Measurements from ENCODE around the gene VWA3B.
A peak's percentile ranks its signal among the peaks of the same experiment; 100 is the strongest.
"Not testable (repeated sequence)": the region's sequence is repeated elsewhere in the genome, so short reads cannot be mapped to it uniquely, and the experiment has no call there.

The VWA3B gene

DNA sequence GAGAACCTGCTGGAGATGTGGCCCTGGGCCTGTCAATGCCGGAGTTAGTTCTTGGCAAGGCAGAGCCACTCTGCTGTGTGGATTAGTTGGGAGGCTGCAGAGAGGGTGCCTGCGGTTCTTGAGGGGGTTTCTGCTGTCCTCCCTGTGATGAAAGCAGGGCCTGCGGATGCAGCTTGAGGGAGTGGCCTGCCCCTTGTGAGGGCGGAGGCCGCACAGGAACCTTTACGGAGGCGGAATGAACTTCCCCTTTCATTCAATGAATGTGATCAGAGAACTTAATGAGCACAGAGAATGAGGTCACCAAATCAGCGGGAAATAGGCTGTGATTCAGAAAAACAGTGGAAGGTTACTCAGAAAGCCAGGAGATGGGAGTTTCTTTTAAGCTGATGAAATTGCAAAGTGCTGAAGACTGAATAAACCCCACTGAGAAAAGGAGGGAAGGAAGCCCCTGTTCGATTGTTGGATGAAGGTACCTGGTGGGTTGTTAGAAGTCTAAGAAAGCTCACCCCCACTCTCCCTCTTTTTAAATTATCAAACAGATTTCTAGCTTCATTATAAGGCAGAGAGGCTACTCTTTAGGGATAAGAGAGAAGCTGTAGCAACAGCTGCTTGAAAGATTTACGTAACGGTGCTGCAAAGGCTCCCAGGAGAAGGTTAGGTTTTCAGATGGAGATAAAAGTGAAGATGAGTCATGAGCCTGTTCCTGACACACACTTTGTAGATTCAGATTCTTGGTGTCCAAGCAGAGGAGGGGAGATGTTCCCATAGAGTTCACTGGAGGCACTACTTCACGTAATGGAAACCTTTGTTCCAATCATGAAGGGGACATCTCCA is 47.4 kb downstream of the VWA3B start:
- DNase-seq, result peak; percentile 84

DNA sequence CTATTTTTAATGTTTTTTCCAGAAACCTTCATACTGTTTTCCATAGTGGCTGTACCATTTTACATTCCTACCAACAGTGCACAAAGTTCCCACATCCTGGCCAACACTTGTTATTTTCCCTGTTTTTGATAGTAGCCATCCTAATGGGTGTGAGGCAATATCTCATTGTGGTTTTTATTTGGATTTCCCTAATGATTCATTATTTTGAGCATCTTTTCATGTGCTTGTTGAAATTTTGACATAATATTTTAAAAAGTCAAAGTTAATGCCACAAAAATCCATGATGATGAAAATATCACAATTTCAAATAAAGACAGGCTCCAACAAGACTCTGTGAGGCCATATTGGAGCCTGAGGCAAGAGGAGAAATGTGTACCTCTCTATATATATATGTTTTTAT is 50.2 kb downstream of the VWA3B start:
- no peak for DNase-seq

DNA sequence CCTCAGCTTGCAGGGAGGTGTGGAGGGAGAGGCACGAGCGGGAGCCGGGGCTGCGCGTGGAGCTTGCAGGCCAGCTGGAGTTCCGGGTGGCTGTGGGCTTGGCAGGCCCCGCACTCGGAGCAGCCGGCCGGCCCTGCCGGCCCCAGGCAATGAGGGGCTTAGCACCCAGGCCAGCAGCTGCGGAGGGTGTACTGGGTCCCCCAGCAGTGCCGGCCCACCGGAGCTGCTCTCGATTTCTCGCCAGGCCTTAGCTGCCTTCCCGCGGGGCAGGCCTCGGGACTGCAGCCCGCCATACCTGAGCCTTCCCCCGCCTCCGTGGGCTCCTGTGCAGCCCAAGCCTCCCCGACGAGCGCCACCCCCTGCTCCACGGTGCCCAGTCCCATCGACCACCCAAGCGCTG is 52.0 kb downstream of the VWA3B start:
- DNase-seq, result not testable (repeated sequence)

DNA sequence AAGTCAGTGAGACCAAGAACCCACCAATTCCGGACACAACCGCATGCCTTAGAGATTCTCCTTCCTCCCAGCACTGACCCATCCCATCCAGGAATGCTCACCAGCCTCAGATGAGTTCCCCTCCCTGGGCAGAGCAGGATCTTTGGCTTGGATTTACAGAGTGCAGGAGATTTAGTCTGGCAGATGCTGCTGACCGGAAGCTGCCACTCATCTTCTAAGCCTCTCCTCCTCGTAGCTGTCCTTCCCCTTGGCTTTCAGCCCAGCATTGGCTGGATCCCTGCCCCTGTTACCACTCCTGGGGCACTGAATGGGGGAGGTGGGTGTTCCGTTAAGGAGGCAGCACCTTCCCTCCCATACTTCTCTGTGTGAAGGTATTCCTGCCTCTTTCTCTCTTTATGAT is 53.2 kb downstream of the VWA3B start:
- no peak for DNase-seq

DNA sequence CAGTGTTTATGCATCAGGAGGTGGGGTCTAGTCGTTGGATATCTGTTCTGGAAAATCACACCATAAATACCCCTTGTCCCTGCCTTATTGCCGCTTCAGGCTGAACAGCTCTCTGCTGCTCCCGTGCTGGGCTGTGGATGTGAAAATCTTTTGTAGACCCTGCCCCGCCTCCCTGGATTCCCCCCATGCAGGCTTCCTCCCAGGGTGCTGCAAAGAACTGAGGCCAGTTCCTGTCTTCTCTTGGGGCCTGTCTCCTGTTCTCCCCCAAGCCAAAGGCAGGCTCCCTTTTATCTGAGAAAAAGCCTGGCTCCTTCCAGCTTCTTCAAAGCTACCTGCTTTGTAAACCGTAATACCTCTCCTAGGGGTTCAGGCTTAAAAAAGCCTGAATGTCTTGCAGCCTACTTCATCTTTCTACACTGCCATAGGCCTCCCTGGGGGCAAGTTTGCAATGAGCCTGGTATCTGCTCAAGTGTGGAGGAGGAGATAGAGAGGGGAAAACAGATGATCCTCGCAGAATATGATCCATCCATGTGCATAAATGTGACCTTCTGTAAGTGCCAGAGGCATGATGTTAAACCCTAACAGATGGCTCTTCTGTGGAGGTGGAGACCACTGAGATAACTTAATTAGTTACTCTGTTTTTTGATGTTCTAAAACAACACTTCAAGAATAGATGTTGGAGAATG is 55.3 kb downstream of the VWA3B start:
- DNase-seq, result no peak

DNA sequence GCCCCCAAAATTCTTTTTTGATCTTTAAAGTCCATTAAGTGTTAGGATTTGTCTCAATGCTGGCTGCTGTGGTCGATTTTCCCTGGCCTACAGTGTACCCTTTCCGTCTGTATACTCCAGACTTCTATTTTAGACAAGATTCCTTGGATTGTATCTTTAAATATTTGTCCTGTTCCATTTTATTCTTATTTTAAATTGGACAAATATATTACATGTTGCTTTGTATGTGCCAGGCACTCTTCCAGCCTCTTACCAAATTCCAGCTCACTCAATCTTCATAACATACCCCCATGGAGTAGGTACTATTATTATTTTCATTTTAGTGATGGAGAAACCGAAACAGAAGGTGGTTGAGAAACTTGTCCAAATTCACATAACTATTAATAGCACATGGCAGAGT is 58.1 kb downstream of the VWA3B start:
- DNase-seq, result no peak

DNA sequence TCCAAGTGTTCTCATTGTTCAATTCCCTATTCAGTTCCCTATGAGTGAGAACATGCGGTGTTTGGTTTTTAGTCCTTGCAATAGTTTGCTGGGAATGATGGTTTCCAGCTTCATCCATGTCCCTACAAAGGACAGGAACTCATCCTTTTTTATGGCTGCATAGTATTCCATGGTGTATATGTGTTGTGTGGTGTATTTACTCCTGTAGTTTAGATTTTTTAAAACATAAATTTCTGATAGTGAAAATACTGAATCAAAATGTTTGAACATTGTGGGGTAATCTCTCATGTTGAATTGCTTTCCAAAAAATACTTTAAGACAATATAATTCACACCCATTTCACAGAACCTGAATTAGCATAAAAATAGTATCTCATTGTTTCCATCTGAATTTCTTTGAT is 60.9 kb downstream of the VWA3B start:
- DNase-seq, result not testable (repeated sequence)

DNA sequence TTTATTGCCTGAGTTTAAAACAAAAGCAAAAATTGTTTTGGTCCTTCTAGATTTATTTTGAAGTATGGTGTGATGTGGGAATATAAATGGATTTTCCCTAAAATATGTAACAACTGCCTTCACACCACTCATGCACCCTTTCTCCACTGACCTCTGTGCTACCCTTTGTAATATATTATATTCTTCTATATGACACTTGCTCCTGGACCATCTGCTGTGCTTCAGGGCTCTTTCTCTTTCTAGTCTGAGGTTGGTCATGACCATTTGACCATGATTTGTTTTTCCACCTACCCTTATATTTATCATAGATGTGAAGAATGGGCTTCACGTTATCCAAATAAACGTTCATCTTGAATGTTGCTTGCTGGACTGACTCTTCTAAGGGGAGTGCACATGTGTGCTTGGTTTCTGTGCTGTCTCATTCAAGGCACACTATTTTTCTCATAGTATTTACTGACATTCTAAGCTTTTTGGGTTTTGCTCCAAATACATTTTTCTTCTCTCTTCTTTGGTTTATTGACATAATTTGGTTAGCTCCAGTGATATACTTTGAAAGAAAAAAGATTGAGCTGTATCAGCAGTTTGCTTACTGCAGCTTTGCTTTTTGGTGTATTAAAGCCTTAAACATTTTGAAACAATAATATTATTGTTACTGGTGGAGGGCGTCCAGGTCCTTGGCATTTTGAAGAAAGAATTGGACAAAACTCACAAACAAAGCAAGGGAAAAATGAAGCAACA is 61.8 kb downstream of the VWA3B start:
- no peak for DNase-seq

DNA sequence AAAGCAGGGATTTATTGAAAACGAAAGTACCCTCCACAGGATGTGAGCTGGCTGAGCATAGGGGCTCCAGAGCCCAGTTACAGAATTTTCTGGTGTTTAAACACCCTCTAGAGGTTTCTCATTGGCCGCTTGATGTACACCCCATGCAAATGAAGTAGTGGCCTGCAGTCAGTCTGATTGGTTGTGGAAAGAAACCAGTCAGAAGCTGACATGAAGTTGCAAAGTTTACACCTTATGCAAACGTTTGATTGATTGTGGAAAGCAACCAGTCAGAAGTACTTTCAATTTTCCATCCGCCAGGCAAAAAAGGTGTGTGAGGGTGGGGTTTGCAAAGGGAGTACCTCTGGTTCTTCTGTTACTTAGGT is 62.3 kb downstream of the VWA3B start:
- DNase-seq, result no peak

DNA sequence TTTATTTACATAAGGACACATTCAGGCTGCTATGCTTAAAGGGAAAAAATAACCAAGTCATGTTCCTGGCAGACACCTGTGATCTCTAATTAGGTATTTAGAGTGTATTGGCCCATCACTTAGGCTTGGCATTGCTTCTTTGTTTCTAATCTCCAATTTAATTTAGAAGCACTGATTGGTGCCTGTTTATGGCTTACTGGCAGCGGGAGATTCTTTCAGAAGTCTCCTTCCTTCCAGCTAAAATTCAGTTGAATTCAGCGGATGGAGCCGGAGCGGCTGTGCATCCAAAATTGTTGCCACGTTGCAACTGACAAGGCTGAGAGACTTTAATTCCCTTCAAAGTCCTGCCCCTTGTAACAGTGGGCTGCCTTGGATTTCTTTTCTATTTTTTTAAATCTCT is 66.5 kb downstream of the VWA3B start:
- DNase-seq, result no peak

DNA sequence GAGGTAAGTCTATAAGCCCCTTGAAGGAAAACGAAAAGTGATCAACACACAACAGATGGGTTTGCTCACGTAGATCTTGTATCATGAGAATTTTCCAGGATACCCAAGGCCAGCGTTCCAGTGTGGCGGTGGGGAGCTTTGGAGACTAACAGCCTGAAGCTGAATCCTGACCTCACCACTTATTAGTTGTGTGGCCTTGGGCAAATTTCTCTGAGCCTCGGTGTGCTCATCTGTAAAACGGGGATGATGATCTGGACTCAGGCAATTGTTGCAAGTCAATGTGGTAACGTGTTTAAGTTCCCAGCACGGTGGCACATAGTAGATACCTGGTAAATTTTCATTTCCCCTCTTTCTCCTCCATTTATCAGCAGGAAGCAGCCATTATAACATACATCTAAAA is 68.3 kb downstream of the VWA3B start:
- no peak for DNase-seq

DNA sequence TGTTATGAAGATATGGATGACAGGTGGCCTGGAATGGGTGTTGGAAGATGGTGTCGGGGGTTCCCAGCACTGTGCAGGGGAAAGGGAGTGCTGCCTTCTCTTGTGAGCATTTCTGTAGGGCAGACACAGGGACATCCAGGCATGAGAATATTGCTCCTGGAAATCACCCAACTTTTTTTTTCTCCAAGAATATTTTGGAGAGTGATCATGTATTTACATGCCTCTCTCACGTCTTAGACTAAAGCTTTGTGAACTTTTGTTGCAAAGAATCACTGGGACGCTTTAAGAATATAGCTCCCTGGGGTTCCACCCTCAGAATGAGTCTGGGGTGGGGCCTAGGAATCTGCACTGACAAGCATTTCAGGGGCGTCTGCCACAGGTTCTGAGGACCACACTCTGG is 68.7 kb downstream of the VWA3B start:
- no peak for DNase-seq

DNA sequence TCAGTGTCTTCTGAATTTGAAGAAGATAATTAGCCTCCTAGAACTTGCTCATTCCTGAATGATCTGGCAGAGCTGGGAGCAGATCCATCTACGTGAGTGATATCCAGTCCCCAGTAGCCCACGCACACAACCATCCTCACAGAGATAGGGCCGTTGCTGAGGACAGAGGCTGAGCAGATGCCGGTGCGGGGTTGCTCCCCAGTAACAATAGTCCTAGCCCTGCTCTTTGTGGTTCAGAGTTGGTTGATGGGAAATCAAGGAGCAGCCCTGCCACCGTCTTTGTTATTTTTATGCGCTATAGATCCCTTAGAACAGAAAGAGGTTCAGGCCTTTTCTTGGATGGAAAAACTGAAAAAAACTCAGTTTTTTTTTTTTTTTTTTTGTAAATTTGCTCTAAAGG is 69.3 kb downstream of the VWA3B start:
- DNase-seq, result no peak

DNA sequence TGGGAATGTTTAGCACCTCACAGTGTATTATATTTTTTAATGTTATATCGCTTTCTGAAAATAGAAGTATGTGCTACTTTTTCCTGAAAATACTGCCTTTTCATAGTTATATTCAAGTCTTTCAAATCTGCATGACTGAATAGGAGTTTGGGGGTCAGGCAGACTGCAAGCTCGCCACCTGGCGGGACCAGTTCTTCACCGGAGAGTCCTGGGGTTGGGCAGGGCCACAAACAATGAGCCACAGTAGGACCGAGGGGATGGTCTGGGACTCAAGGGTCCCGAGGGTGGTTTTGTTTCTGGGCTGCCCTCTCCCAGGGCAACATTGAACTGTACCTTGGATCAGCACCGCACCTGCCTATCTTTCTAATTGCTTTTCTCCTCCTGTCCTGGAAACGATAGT is 70.6 kb downstream of the VWA3B start:
- DNase-seq, result no peak

DNA sequence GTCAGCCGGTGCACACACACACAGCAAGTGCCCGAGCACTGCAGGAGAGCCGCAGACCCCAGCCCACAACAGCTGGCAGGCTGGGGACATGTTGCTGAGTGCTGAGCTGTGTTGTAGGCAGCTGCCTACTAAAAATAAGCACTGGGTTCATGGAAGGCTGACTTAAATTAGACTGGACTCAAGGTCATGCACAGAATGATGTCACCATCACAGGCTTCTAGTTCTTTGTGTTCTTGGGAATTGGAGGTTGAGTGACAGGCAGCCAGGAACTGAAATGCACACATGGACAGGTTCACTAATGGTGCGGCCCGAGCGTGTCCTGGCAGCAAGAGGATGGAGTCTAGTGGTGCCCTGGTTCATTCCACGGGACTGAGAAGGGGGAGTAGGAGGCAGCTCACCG is 71.3 kb downstream of the VWA3B start:
- DNase-seq, result no peak

DNA sequence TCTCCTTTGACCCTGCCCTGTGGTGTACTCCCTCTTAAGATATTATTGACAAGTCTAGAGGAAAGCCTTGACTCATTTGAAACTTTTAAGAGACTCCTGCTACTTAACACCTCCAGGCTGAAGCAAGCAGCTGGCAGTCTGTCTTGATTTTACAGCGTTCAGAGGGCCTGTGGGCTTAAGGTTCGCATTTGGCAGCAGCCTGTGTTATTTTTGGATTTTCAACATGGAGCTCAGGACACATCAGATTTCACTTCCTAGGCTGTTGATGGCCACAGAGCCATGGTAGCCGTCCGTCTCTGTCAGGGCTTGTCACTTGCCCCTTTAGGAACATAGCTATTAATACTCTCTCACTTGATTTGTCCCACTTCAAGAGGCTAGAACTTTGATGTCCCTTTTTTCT is 73.6 kb downstream of the VWA3B start:
- no peak for DNase-seq

DNA sequence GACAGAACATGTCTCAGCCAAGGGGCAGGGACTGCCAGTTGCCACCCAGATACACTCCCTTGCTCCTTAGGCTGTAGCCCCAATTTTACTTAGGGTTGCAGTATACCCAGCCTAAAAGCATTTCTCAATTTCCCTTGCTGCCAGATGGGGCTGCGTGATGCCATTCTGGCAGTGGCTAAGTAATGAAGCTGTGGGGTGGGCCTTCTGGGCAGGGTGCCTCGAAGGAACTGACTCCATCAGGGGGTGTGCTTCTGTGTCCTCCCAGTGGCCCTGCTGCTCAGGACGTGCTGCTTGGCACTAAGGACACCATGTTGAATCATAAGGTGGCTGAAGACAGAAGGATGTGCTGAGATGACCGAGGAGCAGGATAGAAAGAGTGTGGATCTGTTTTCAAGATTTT is 74.2 kb downstream of the VWA3B start:
- DNase-seq, result no peak

DNA sequence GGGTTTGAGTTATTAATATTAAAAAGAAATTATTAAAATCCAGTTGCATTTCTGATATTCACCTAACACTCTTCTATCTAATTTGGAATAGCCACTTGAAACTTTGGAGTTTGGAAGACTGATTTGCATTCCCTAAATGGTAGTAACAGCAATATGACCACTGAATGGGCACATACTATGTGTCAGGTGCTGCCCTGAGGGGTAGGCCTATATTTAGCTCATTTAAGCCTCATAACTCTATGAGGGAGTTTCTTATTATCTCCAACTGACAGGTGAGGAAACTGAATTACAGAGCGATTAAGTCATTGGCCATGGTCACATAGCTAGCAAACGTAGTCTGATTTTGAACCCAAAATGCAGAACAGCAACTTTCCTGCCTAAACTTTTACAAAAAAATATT is 77.3 kb downstream of the VWA3B start:
- no peak for DNase-seq

DNA sequence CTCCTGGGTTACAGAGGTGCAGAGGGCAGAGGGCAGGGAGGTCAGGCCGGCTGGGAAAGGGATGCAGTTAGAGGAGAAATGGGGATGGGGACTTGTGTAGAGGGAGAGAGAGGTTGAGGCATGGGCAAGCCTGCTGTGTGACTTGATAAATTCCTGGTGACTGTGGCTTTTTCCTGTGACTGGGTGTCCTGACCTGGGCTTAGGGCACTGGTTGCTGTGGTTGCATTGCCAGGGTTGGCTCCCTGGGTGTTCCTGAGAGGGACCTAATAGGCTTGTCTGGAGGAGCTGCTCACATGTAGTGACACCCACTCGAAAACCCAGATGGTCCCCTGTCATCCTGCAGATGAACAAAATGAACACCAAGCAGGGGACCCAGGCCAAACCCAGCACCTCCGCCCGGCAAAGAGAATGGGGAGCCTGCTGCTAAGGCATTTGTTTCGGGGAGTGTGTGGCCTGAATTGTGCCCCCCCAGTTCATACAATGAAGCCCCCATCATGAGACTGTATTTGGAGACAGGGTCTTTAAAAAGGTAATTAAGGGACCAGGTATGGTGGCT is 78.6 kb downstream of the VWA3B start:
- DNase-seq, result no peak

DNA sequence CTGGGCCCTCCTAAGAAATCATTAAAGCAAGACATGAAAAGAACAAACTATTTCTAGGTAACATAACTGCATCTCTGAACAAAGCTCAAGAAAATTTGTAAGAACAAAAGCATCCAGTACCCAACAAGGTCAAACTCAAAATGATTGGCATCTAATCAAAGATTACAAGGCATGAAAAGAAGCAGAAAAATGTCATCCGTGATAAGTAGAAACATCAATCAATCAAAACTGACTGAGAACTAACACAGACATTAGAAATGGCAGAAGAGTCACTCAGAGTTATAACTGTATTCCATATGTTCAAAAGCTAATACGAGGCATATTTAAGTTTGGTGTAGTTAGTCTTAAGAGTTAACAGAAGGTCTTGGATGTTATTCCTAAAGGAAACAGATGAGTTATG is 80.9 kb downstream of the VWA3B start:
- no peak for DNase-seq

DNA sequence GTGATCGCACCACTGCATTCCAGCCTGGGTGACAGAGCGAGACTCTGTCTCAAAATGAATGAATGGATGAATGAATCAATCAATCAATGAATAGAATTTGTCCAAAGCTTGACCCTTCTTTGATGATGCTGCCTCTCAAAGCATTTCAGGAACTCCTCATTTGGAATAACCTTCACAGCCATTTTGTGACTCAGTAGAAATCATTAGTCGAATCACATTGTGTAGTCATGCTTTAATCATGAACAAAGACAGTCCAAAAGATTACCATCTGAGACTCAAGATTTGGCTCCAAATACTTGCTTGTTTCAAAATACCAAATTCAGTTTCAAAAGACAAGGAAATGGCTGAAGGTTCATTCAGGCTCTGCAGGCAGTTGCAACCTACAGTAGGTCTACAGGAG is 83.1 kb downstream of the VWA3B start:
- no peak for DNase-seq

DNA sequence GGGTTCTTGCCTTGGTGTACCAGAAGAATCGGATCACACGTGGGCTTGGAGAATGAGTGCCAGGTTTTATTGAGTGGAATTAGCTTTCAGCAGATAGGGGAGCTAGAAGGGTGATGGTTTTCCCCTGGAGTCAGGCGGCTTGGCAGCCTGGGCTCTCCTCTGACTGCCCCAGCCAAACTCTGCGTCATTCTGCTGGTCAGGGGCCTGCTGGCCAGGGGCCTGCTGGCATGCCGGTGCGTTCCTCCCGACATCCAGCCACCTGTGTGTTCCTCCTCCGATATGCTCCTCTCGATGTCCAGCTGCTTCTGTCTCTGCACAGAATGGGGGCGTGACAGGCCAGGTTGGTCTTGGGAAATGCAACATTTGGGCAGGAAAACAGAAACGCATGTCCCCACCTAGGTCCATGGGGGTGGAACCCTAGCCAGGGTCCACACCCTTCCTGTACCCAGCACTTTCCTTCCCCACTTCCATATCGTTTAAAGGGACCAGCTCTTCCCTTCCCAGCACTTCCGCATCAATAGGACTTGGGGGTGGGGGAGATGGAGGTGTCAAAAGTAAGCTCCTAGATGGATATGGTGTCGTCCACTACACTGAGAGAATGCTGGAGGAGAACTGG is 85.3 kb downstream of the VWA3B start:
- no peak for DNase-seq

DNA sequence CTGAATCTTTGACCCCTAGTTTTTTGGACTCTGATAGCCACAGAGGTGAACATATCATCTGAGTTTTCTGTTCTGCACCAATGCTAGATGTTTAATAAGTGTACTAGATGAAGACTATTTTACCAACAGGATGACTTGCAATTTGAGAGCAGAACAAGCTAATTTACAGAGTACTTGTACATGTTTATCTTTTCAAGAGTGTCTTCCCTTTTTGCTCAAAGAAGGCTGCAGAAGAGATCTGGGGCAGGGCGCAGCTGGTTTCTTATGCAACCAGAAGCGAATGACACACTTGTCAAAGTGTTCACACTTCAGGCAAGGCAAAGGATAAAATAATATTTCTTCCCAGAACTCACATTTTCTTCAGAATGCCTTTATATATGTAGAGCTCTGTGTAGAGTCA is 86.0 kb downstream of the VWA3B start:
- DNase-seq, result no peak
